GM13976 (cell line): Measurements from ENCODE around the gene KIAA1328.

Source experiments
- DNase-seq: peaks from one replicate; pipeline ENCODE4 v3.0.0; 2012; ENCODE audit warnings: low spot score
- CTCF ChIP-seq: IDR thresholded peaks from 2 replicates; pipeline ENCODE4 v1.5.1; 2012; ENCODE audit warnings: borderline replicate concordance, mild to moderate bottlenecking; ENCODE audit not compliant: insufficient read depth; ENCODE audit errors: extremely low read depth, missing control alignments, control extremely low read depth
- in situ Hi-C: fragments of 300-500 bp; cut with MboI; formaldehyde crosslinking; loops from one replicate; pipeline ENCODE4 v1.12.0; 2022; ENCODE audit warnings: low sequenced_read_pairs, mixed read lengths, inconsistent platforms; ENCODE audit not compliant: unreplicated experiment

Gene KIAA1328

GRCh38 chr18:36798738-36799473, 30.0 kb upstream of the KIAA1328 start:
- in situ Hi-C loops = no loop called here
- DNase-seq = no peak
- no peak for TF ChIP-seq CTCF

- in situ Hi-C loops = loop anchor here (25.0 kb wide), 1 partner anchor 718 kb away; no protein-coding TSS in a partner anchor
- no peak for TF ChIP-seq CTCF
- DNase-seq = no peak
Measured at GRCh38 chr18:36805105-36805504, 23.8 kb upstream of the KIAA1328 start.

- TF ChIP-seq CTCF = no peak
- in situ Hi-C loops = loop anchor here (25.0 kb wide), 1 partner anchor 721 kb away; no protein-coding TSS in a partner anchor
- DNase-seq = no peak
Measured at GRCh38 chr18:36808681-36809080, 20.2 kb upstream of the KIAA1328 start.

- TF ChIP-seq CTCF = peak; percentile 74
- peak; percentile 73 for DNase-seq
- in situ Hi-C loops = loop anchor here (25.0 kb wide), 1 partner anchor 722 kb away; no protein-coding TSS in a partner anchor
Measured at GRCh38 chr18:36809590-36810381, 19.1 kb upstream of the KIAA1328 start.

- no peak for DNase-seq
- no peak for TF ChIP-seq CTCF
Measured at GRCh38 chr18:36811430-36811829, 17.5 kb upstream of the KIAA1328 start.

GRCh38 chr18:36811955-36812354, 17.0 kb upstream of the KIAA1328 start:
- TF ChIP-seq CTCF = no peak
- in situ Hi-C loops = loop anchor here (25.0 kb wide), 1 partner anchor 725 kb away; no protein-coding TSS in a partner anchor
- DNase-seq = no peak

More at GRCh38 chr18:36811430-36811829, 17.5 kb upstream of the KIAA1328 start:
- in situ Hi-C loops = loop anchor here (25.0 kb wide), 1 partner anchor 724 kb away; no protein-coding TSS in a partner anchor
